T-helper 22 cell (primary cell): ENCODE measurements around the gene USP36.

Experiments
- DNase-seq: peaks from one replicate; pipeline ENCODE4 v3.0.0-alpha.2; 2020; ENCODE audit warnings: low read depth

USP36 gene

GRCh38 chr17:78812855-78813254, 27.8 kb downstream of the USP36 start:
- DNase-seq = peak; percentile 17

GRCh38 chr17:78808163-78808562, 32.5 kb downstream of the USP36 start:
- no peak for DNase-seq

- DNase-seq = peak; percentile 79
Measured at GRCh38 chr17:78806451-78806850, 34.2 kb downstream of the USP36 start.

GRCh38 chr17:78805301-78805700, 35.3 kb downstream of the USP36 start:
- peak; percentile 83 for DNase-seq

- peak; percentile 29 for DNase-seq
Measured at GRCh38 chr17:78804777-78805176, 35.8 kb downstream of the USP36 start.

GRCh38 chr17:78803186-78803845, 37.3 kb downstream of the USP36 start:
- peak; percentile 19 for DNase-seq

- no peak for DNase-seq
Measured at GRCh38 chr17:78802459-78802858, 38.2 kb downstream of the USP36 start.

- DNase-seq = no peak
Measured at GRCh38 chr17:78802008-78802407, 38.6 kb downstream of the USP36 start.

- DNase-seq = no peak
Measured at GRCh38 chr17:78800132-78800931, 40.3 kb downstream of the USP36 start.

- no peak for DNase-seq
Measured at GRCh38 chr17:78798695-78799559, 41.7 kb downstream of the USP36 start.

- DNase-seq = no peak
Measured at GRCh38 chr17:78797691-78798585, 42.7 kb downstream of the USP36 start.

GRCh38 chr17:78797213-78797612, 43.4 kb downstream of the USP36 start:
- no peak for DNase-seq

GRCh38 chr17:78796517-78796900, 44.1 kb downstream of the USP36 start:
- no peak for DNase-seq

- DNase-seq = no peak
Measured at GRCh38 chr17:78795861-78796516, 44.6 kb downstream of the USP36 start.

- DNase-seq = no peak
Measured at GRCh38 chr17:78794864-78795640, 45.6 kb downstream of the USP36 start.

- no peak for DNase-seq
Measured at GRCh38 chr17:78794399-78794798, 46.2 kb downstream of the USP36 start.

- DNase-seq = no peak
Measured at GRCh38 chr17:78793968-78794367, 46.6 kb downstream of the USP36 start.

- no peak for DNase-seq
Measured at GRCh38 chr17:78793415-78793814, 47.2 kb downstream of the USP36 start.

- no peak for DNase-seq
Measured at GRCh38 chr17:78791840-78792709, 48.5 kb downstream of the USP36 start.
